Measurements from ENCODE around the gene LRRC4C. TPM values are rescaled to one million over a fixed set of nuclear protein-coding genes. Genes with fewer than 3 reads are reported as not detected.

Gene LRRC4C
- total RNA-seq, 3 donors from 2014 or later (not counting 1 experiment from before 2014, with no cell fraction given) = not detected

DNA sequence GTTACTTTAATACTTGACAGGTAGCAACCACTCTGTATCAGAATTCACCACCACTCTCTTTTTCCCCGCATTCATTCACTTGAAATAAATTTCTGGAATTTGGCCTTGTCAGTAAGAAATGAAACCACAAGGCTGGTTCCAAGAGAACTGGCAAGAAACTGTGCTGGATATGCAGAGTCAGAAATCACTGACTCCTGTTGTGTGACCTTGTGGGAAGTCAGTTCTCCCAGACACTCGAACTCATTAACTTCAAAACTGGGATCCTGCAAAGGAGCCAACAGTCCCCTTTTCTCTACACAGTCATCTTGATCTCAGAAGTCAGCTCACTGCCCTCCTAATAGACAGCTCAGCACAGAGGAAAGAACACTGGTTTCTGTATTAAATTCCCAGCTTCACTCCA lies 142.7 kb downstream of the LRRC4C start:
- TF ChIP-seq, protein P1, sequence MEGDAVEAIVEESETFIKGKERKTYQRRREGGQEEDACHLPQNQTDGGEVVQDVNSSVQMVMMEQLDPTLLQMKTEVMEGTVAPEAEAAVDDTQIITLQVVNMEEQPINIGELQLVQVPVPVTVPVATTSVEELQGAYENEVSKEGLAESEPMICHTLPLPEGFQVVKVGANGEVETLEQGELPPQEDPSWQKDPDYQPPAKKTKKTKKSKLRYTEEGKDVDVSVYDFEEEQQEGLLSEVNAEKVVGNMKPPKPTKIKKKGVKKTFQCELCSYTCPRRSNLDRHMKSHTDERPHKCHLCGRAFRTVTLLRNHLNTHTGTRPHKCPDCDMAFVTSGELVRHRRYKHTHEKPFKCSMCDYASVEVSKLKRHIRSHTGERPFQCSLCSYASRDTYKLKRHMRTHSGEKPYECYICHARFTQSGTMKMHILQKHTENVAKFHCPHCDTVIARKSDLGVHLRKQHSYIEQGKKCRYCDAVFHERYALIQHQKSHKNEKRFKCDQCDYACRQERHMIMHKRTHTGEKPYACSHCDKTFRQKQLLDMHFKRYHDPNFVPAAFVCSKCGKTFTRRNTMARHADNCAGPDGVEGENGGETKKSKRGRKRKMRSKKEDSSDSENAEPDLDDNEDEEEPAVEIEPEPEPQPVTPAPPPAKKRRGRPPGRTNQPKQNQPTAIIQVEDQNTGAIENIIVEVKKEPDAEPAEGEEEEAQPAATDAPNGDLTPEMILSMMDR (IDR thresholded peaks at IDR 0.05) = no peak
- no peaks in the 10 kb centered on the region for H3K27me3 Mint-ChIP-seq (ENCODE audit: low read depth in 2 of 2)
- no peak overlapping the region for H3K27ac Mint-ChIP-seq

GRCh38 chr11:41313226-41313625 lies 146.2 kb downstream of the LRRC4C start:
- WGBS (ENCODE audit: insufficient coverage) = 86% methylated on average over 1 of the region's 1 CpG
- no peaks in the 10 kb centered on the region for H3K36me3 ChIP-seq (ENCODE audit: control insufficient read depth, insufficient read depth, low read length)
- H3K27me3 Mint-ChIP-seq (ENCODE audit: low read depth in 2 of 2) = no peaks in the 10 kb centered on the region
- intact Hi-C loops (cut with micrococcal nuclease) = no loop called here
- ATAC-seq = no peak
- H3K4me3 ChIP-seq (ENCODE audit: low read length) = no peak overlapping the region
- no peak for DNase-seq
- H3K9me3 ChIP-seq (ENCODE audit: control insufficient read depth, insufficient read depth, low read length) = no peaks in the 10 kb centered on the region
- peaks cover 6 to 10% of the 10 kb centered on the region in 2 donors for H3K9me3 Mint-ChIP-seq
- no peaks in the 10 kb centered on the region for H3K4me1 ChIP-seq (ENCODE audit: control insufficient read depth, insufficient read depth, low read length)
- H3K36me3 Mint-ChIP-seq = no peaks in the 10 kb centered on the region
- no peak overlapping the region for H3K27ac ChIP-seq (ENCODE audit: low read length)
- TF ChIP-seq, protein P1 (IDR thresholded peaks at IDR 0.05) = no peak
- H3K4me3 Mint-ChIP-seq = no peak overlapping the region
- no peaks in the 10 kb centered on the region for H3K4me1 Mint-ChIP-seq
- no peak overlapping the region for H3K27ac Mint-ChIP-seq
- no peaks in the 10 kb centered on the region for H3K27me3 ChIP-seq (ENCODE audit: control insufficient read depth, insufficient read depth, low read length)

More for the DNA sequence above, 142.7 kb downstream of the LRRC4C start:
- ATAC-seq (no peak), DNase-seq (no peak)
- H3K4me1 ChIP-seq (ENCODE audit: control insufficient read depth, insufficient read depth, low read length) = no peaks in the 10 kb centered on the region
- no peak overlapping the region for H3K4me3 ChIP-seq (ENCODE audit: low read length)
- no peak overlapping the region for H3K27ac ChIP-seq (ENCODE audit: low read length)
- 75% methylated on average over 2 of the region's 2 CpGs for WGBS (ENCODE audit: insufficient coverage)
- no peaks in the 10 kb centered on the region for H3K9me3 ChIP-seq (ENCODE audit: control insufficient read depth, insufficient read depth, low read length)
- Mint-ChIP-seq H3K4me1 (no peaks in the 10 kb centered on the region), H3K4me3 (no peak overlapping the region), H3K9me3 (peaks cover 7 to 12% of the 10 kb centered on the region in 2 donors), H3K36me3 (no peaks in the 10 kb centered on the region)
- H3K36me3 ChIP-seq (ENCODE audit: control insufficient read depth, insufficient read depth, low read length) = no peaks in the 10 kb centered on the region
- intact Hi-C loops (cut with micrococcal nuclease) = no loop called here
- H3K27me3 ChIP-seq (ENCODE audit: control insufficient read depth, insufficient read depth, low read length) = no peaks in the 10 kb centered on the region

GRCh38 chr11:41309716-41310115 lies 149.7 kb downstream of the LRRC4C start:
- no peaks in the 10 kb centered on the region for H3K4me1 Mint-ChIP-seq
- no peak for DNase-seq
- Histone ChIP-seq H3K4me1 (ENCODE audit: control insufficient read depth, insufficient read depth, low read length) (no peaks in the 10 kb centered on the region), H3K27me3 (ENCODE audit: control insufficient read depth, insufficient read depth, low read length) (no peaks in the 10 kb centered on the region), H3K27ac (ENCODE audit: low read length) (no peak overlapping the region), H3K9me3 (ENCODE audit: control insufficient read depth, insufficient read depth, low read length) (no peaks in the 10 kb centered on the region), H3K4me3 (ENCODE audit: low read length) (no peak overlapping the region), H3K36me3 (ENCODE audit: control insufficient read depth, insufficient read depth, low read length) (no peaks in the 10 kb centered on the region)
- H3K27ac Mint-ChIP-seq = no peak overlapping the region
- peaks cover 13 to 17% of the 10 kb centered on the region in 2 donors for H3K9me3 Mint-ChIP-seq
- ATAC-seq = no peak
- H3K4me3 Mint-ChIP-seq = no peak overlapping the region
- intact Hi-C loops (cut with micrococcal nuclease) = no loop called here
- no peaks in the 10 kb centered on the region for H3K27me3 Mint-ChIP-seq (ENCODE audit: low read depth in 2 of 2)
- 82% methylated on average over 3 of the region's 4 CpGs for WGBS (ENCODE audit: insufficient coverage)
- H3K36me3 Mint-ChIP-seq = peaks cover 8% of the 10 kb centered on the region
- TF ChIP-seq, protein P1 (IDR thresholded peaks at IDR 0.05) = no peak

- 87% methylated on average over 2 of the region's 4 CpGs for WGBS (ENCODE audit: insufficient coverage)
- ATAC-seq (no peak), DNase-seq (no peak)
- Mint-ChIP-seq H3K4me3 (no peak overlapping the region), H3K27me3 (ENCODE audit: low read depth in 2 of 2) (no peaks in the 10 kb centered on the region), H3K9me3 (peaks cover 13 to 17% of the 10 kb centered on the region in 2 donors), H3K36me3 (peaks cover 8% of the 10 kb centered on the region), H3K27ac (no peak overlapping the region), H3K4me1 (no peaks in the 10 kb centered on the region)
- Histone ChIP-seq H3K4me1 (ENCODE audit: control insufficient read depth, insufficient read depth, low read length) (no peaks in the 10 kb centered on the region), H3K4me3 (ENCODE audit: low read length) (no peak overlapping the region), H3K27me3 (ENCODE audit: control insufficient read depth, insufficient read depth, low read length) (no peaks in the 10 kb centered on the region), H3K36me3 (ENCODE audit: control insufficient read depth, insufficient read depth, low read length) (no peaks in the 10 kb centered on the region), H3K9me3 (ENCODE audit: control insufficient read depth, insufficient read depth, low read length) (no peaks in the 10 kb centered on the region), H3K27ac (ENCODE audit: low read length) (no peak overlapping the region)
- intact Hi-C loops (cut with micrococcal nuclease) = no loop called here
- TF ChIP-seq, protein P1 (IDR thresholded peaks at IDR 0.05) = no peak
Observed at GRCh38 chr11:41309111-41309522, 150.3 kb downstream of the LRRC4C start.

Measured in natural killer cell (primary cell).